Immature natural killer cell (primary cell): ENCODE measurements around the gene TUBGCP2. TPM values are rescaled to one million over a fixed set of nuclear protein-coding genes. Genes with fewer than 3 reads are reported as not detected.

Experiments used
- DNase-seq, 3 donors: peaks; one replicate each; pipeline ENCODE4 v3.0.0; 2022; ENCODE audit warnings: mixed read lengths in 1 of 3
- H3K27ac Mint-ChIP-seq, 6 donors: one replicate each; pipeline ENCODE4 v1.8.0; 2020; ENCODE audit warnings: mixed read lengths in 6 of 6, mild to moderate bottlenecking in 5 of 6, inconsistent platforms in 4 of 6, moderate library complexity in 3 of 6
- H3K27me3 Mint-ChIP-seq, 3 donors: one replicate each; pipeline ENCODE4 v1.8.0; 2020 to 2021; ENCODE audit warnings: low read depth in 3 of 3, mild to moderate bottlenecking in 3 of 3, mixed read lengths in 3 of 3, moderate library complexity in 3 of 3, inconsistent platforms in 1 of 3
- H3K36me3 Mint-ChIP-seq, 3 donors: one replicate each; pipeline ENCODE4 v1.8.0; 2020; ENCODE audit warnings: mixed read lengths in 3 of 3, inconsistent platforms in 2 of 3, mild to moderate bottlenecking in 2 of 3
- H3K4me1 Mint-ChIP-seq, 2 donors: one replicate each; pipeline ENCODE4 v1.8.0; 2020; ENCODE audit warnings: inconsistent platforms in 2 of 2, mild to moderate bottlenecking in 2 of 2, mixed read lengths in 2 of 2, moderate library complexity in 1 of 2
- H3K4me3 Mint-ChIP-seq, 5 donors: one replicate each; pipeline ENCODE4 v1.8.0; 2020; ENCODE audit warnings: mild to moderate bottlenecking in 5 of 5, mixed read lengths in 5 of 5, inconsistent platforms in 3 of 5, moderate library complexity in 3 of 5
- H3K9me3 Mint-ChIP-seq, 6 donors: one replicate each; pipeline ENCODE4 v1.8.0; 2020; ENCODE audit warnings: mild to moderate bottlenecking in 6 of 6, mixed read lengths in 6 of 6, inconsistent platforms in 4 of 6, moderate library complexity in 3 of 6
- polyA plus RNA-seq, 3 donors: library from polyadenylated mRNA; unstranded; fragments of 300-500 nt; fragmentation: Illumina TruSeq; gene quantifications; one replicate each; pipeline ENCODE4 v1.2.3, GENCODE V29; 2021

TUBGCP2 gene
- polyA plus RNA-seq, 3 donors from 2014 or later, result 11.0 to 44.3 (median 27.5) TPM

DNA sequence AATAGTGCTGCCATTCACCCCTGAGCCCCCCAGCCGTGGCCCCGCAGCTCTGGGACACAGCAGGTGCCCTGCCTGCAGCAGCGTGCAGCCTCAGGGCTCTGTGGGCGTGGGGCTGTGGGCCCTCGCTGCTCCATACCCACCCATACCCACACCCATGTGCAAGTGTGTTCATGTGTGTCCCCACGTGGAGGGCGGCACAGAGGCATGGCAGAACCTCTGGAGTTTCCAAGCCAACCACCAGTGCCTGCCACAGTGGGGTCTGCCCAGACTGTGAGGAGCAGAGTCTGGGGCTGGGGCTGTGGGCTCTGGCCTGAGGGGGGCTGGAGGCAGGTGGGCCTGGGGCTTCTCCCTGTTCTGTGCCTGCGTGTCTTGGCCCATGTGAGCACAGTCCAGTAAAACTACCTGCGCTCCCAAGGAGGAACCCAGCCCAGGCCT is 40.9 kb upstream of the TUBGCP2 start:
- Mint-ChIP-seq H3K27ac (no peak overlapping the region), H3K36me3 (no peaks in the 10 kb centered on the region), H3K9me3 (no peaks in the 10 kb centered on the region), H3K4me1 (no peaks in the 10 kb centered on the region), H3K4me3 (no peak overlapping the region), H3K27me3 (peaks cover 2 to 8% (median 5%) of the 10 kb centered on the region in 3 donors)
- DNase-seq, result no peak

DNA sequence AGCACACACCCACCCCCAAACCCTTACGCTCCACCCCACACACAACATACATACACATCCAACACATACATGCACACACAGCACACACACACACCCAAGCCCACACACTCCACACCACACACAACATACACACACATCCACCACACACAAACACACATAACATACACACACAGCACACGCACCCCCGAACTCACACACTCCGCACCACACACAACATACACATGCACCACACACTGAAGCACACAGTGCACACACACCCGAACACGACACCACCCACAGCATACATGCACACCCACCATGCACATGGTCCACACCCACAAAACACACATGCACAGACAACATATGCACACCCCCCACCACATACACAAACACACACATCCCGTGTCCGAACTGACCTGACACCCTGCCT is 40.5 kb upstream of the TUBGCP2 start:
- H3K4me3 Mint-ChIP-seq, result no peak overlapping the region
- no peaks in the 10 kb centered on the region for H3K9me3 Mint-ChIP-seq
- peaks cover 2 to 9% (median 8%) of the 10 kb centered on the region in 3 donors for H3K27me3 Mint-ChIP-seq
- H3K4me1 Mint-ChIP-seq, result no peaks in the 10 kb centered on the region
- no peaks in the 10 kb centered on the region for H3K36me3 Mint-ChIP-seq
- no peak overlapping the region for H3K27ac Mint-ChIP-seq
- DNase-seq, result no peak

DNA sequence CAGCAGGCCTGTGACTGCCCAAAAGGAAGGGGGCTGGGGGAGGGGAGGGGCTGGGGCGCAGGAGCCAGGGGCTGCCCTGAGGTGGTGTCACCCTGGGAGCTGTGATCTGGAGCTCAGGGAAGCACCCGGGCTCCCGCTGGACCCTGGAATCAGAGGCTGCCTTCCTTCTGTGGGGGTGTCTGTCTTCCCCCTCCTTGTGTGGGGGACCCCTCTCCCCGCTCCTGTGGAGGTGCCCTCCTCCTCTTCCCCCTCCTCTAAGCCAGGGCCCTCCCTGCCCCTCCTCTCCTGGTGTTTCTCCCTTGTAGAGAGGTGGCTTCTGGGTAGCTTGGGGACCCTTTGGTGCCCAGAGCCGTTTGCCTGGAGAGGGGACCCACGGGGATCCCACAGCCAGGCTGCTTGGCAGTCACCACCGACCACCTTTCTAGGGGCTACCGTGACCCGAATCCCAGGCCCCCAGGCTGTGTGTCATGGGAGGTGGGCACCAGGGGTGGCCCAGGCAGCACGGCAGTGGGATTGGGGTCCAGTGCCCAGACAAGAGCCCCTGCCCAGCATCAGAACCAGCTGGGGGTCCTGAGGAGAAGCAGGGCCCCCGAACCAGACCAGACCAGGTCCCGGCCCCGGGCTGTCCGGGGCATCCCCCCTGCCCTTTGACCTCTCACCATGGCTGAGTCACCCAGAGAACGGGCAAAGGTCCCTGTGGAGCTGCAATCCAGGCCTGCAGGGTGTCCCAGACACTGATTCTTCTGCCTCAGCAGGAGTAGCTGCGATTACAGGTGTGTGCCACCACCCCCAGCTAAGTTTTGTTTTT is 39.2 kb upstream of the TUBGCP2 start:
- Mint-ChIP-seq H3K27me3 (peaks cover 4 to 13% (median 8%) of the 10 kb centered on the region in 3 donors), H3K27ac (no peak overlapping the region), H3K4me1 (no peaks in the 10 kb centered on the region), H3K36me3 (no peaks in the 10 kb centered on the region), H3K9me3 (no peaks in the 10 kb centered on the region), H3K4me3 (no peak overlapping the region)
- no peak for DNase-seq

DNA sequence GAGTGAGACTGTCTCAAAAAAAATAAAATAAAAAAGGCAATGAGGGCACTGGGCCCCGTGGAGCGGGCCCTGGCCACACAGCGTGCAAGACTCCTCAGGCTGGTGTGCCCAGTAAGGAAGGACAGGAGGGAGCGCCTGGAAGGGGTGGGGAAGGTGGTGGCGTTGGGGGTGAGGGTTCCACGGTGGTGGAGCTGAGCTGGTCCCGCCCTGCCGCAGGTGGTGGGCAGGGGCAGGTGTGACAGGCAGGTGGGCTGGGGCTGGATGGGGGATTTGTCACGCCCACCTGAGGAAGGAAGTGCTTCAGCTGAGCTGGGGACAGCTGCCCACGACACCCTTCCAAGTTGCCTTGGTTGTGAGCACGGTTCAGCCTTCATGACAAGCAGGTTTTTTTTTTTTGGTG is 37.7 kb upstream of the TUBGCP2 start:
- no peak overlapping the region for H3K27ac Mint-ChIP-seq
- H3K27me3 Mint-ChIP-seq, result peaks cover 6 to 23% (median 9%) of the 10 kb centered on the region in 3 donors
- H3K4me3 Mint-ChIP-seq, result no peak overlapping the region
- H3K36me3 Mint-ChIP-seq, result no peaks in the 10 kb centered on the region
- no peaks in the 10 kb centered on the region for H3K9me3 Mint-ChIP-seq
- no peaks in the 10 kb centered on the region for H3K4me1 Mint-ChIP-seq
- DNase-seq, result no peak

DNA sequence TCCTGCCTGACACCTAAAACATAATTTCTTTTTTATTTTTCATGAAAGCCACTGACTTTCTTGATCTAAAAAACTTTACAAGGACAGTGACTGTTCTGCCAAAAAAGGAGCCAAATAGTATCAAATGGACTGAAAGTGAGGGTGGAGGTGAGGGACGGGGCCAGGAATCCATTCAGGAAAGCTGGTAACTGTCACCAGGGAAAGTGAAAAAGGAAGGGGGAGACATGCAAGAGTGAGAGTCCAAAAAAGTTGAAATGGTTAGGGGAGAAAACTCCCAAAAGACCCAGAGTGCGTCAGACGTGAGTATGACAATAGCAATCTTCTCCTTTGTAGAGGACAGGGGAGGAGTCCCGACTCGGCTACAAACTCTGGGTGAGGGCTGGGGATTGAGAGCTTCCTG is 35.6 kb upstream of the TUBGCP2 start:
- Mint-ChIP-seq H3K27me3 (peaks cover 8 to 21% (median 9%) of the 10 kb centered on the region in 3 donors), H3K27ac (no peak overlapping the region), H3K9me3 (no peaks in the 10 kb centered on the region), H3K4me1 (no peaks in the 10 kb centered on the region), H3K36me3 (no peaks in the 10 kb centered on the region), H3K4me3 (no peak overlapping the region)
- DNase-seq, result no peak

DNA sequence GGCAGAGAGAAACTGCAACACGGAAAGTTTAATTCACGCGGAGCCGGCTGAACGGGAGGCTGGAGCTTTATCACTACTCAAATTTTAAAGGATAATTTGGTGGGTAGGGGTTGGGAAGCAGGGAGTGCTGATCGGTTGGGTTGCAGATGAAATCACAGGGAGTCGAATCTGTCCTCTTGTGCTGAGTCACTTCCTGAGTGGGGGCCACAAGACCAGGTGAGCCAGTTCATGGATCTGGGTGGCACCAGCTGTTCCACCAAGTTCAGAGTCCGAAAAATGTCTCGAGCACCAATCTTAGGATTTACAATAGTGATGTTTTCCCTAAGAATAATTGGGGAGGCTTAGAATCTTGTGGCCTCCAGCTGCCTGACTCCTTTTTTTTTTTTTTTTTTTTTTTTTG is 34.9 kb upstream of the TUBGCP2 start:
- Mint-ChIP-seq H3K9me3 (no peaks in the 10 kb centered on the region), H3K27me3 (peaks cover 7 to 21% (median 9%) of the 10 kb centered on the region in 3 donors), H3K36me3 (no peaks in the 10 kb centered on the region), H3K4me1 (no peaks in the 10 kb centered on the region), H3K27ac (no peak overlapping the region), H3K4me3 (no peak overlapping the region)
- no peak for DNase-seq

GRCh38 chr10:133342942-133343341 is 34.3 kb upstream of the TUBGCP2 start:
- H3K27me3 Mint-ChIP-seq, result peaks cover 7 to 21% (median 9%) of the 10 kb centered on the region in 3 donors
- H3K4me1 Mint-ChIP-seq, result no peaks in the 10 kb centered on the region
- no peak overlapping the region for H3K27ac Mint-ChIP-seq
- no peaks in the 10 kb centered on the region for H3K36me3 Mint-ChIP-seq
- no peak overlapping the region for H3K4me3 Mint-ChIP-seq
- no peaks in the 10 kb centered on the region for H3K9me3 Mint-ChIP-seq
- DNase-seq, result no peak

DNA sequence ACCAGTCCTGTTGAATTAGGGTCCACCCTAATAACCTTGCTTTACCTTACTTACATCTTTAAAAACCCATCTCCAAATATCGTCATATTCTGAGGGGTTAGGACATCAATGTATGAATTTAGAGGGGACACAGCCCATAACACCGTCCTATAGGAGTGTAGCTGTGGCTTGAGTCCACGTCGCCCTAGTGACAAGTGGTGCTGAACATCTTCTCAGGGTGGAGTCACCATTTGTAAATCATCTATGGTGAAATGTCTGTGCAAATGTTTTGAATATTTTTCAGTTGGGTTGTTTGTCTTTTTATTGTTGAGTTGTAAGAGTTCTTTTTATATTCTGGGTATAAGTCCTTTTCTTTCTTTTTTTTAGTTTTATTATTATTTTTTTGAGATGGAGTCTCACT is 33.3 kb upstream of the TUBGCP2 start:
- H3K27me3 Mint-ChIP-seq, result peaks cover 7 to 21% (median 9%) of the 10 kb centered on the region in 3 donors
- H3K4me1 Mint-ChIP-seq, result no peaks in the 10 kb centered on the region
- DNase-seq, result no peak
- H3K9me3 Mint-ChIP-seq, result no peaks in the 10 kb centered on the region
- H3K27ac Mint-ChIP-seq, result no peak overlapping the region
- H3K4me3 Mint-ChIP-seq, result no peak overlapping the region
- H3K36me3 Mint-ChIP-seq, result no peaks in the 10 kb centered on the region

DNA sequence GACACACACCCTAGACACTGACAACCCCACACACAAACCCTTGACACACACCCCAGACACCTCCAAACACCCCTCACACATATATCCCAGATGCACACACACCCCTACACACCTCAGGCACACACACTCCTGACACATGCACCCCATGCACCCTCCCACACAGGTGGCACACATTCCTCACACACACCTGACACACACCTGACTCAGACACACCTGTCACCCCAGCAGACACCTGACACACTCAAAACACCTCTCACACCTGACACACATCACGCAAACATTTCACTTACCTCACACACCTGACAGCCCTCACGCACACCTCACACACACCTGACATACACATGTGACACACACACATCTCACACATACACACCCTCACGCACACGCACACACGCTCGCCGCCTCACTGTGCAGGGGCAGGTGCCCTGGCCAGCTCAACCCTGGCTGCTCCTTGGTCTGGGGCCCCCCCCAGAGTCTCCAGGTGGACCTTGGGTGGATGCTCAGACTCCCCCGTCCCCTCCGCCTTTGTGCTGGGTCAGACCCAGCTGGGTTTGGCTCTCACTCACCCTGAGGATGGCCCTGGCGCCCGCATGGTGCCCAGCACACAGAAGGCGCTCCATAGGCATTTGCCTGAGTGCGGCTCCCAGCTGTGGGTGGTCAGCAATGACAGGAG is 31.2 kb upstream of the TUBGCP2 start:
- no peak overlapping the region for H3K4me3 Mint-ChIP-seq
- peaks cover 7 to 15% (median 11%) of the 10 kb centered on the region in 3 donors for H3K27me3 Mint-ChIP-seq
- no peaks in the 10 kb centered on the region for H3K9me3 Mint-ChIP-seq
- H3K27ac Mint-ChIP-seq, result no peak overlapping the region
- H3K4me1 Mint-ChIP-seq, result peaks cover 0 to 2% of the 10 kb centered on the region in 2 donors
- no peak for DNase-seq
- no peaks in the 10 kb centered on the region for H3K36me3 Mint-ChIP-seq

DNA sequence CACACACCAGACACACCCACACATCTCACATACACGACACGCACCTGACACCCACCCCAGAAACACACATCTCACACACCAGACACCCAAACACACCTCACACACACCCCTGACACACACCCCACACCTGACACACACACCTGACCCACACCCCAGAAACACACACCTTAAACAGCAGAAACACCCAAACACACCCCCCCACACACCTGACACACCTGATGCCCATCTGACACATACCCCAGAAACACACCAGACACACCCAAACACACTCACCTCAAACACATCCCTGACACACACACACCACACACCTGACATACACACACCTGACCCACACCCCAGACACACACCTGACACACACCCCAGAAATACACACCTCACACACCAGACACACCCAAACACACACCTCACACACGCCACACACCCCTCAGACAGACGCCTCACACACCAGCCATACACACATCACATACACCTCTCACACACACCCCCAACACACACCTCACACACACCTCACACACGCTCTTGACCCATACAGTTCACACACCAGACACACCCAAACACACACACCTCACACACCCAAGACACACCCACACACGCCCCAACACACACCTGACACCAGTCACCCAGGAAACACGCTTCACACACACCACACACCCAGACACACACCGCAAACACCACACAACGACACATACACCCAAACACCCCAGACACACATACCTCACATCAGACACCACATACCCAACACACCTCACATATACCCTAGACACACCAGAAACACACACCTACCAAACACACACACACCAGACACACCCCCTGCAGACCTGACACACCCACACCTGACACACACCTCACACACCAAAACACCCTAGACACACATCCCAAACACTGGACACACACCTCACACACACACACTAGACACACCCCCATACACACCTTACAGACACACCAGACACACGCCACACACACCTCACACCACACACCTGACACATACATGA is 29.7 kb upstream of the TUBGCP2 start:
- Mint-ChIP-seq H3K27me3 (peaks cover 8 to 13% (median 10%) of the 10 kb centered on the region in 3 donors), H3K4me3 (no peak overlapping the region), H3K27ac (no peak overlapping the region), H3K9me3 (no peaks in the 10 kb centered on the region), H3K4me1 (peaks cover 0 to 2% of the 10 kb centered on the region in 2 donors), H3K36me3 (no peaks in the 10 kb centered on the region)
- no peak for DNase-seq

GRCh38 chr10:133337370-133337725 is 28.7 kb upstream of the TUBGCP2 start:
- peaks cover 9 to 12% (median 12%) of the 10 kb centered on the region in 3 donors for H3K27me3 Mint-ChIP-seq
- H3K9me3 Mint-ChIP-seq, result no peaks in the 10 kb centered on the region
- H3K4me3 Mint-ChIP-seq, result no peak overlapping the region
- H3K27ac Mint-ChIP-seq, result no peak overlapping the region
- H3K36me3 Mint-ChIP-seq, result no peaks in the 10 kb centered on the region
- H3K4me1 Mint-ChIP-seq, result peaks cover 0 to 2% of the 10 kb centered on the region in 2 donors
- DNase-seq, result no peak

DNA sequence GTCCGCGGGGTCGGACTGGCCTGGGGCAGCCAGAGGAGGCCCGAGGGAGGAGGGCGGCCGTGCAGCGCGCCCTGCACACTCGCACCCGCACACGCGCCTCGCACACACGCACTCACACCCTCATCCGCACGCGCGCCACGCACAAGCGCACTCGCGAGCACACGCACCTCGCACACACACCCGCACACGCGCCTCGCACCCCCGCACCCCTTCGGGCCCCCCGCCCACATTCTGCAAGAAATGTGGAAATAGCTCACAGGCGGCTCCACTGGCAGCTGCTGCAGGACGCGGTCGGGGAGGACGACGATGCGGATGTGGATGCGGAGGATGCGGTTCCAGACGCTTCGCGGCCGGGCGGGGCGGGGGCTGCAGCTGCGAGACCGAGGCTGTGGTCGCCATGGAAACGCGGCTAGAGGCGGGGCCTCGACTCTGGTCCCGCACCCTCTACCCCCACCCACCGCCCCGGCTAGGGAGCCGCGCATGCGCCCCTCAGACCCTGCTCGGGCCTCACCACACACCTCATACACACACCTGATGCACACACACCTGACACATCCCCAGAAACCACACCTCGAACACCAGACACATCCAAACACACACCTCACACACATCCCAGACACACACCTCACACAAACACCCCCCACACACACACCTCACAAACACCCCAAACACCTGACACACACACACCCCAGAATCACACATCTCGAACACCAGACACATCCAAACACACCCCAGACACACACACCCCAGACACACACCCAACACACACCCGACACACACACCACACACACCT is 28.1 kb upstream of the TUBGCP2 start, which contains the start of gene CALY:
CALY (minus strand) TSS at position 320 of the 793 bp plus-strand sequence. CDS start 7,907 bp downstream, outside the sequence.
- peaks cover 0 to 2% of the 10 kb centered on the region in 2 donors for H3K4me1 Mint-ChIP-seq
- peak within 1 kb of the TSS in 5 of 6 donors; percentile 62 to 91 (median 78) for H3K27ac Mint-ChIP-seq
- DNase-seq, result peak; percentile 88 to 89 (median 88)

GRCh38 chr10:133336118-133336576 is 27.5 kb upstream of the TUBGCP2 start:
- H3K27me3 Mint-ChIP-seq, result peaks cover 0 to 15% (median 10%) of the 10 kb centered on the region in 3 donors
- H3K4me1 Mint-ChIP-seq, result peaks cover 0 to 2% of the 10 kb centered on the region in 2 donors
- no peak overlapping the region for H3K27ac Mint-ChIP-seq
- DNase-seq, result no peak
- H3K36me3 Mint-ChIP-seq, result no peaks in the 10 kb centered on the region
- H3K9me3 Mint-ChIP-seq, result no peaks in the 10 kb centered on the region
- H3K4me3 Mint-ChIP-seq, result no peak overlapping the region

More for the DNA sequence above, 28.1 kb upstream of the TUBGCP2 start, which contains the start of gene CALY:
- no peaks in the 10 kb centered on the region for H3K9me3 Mint-ChIP-seq
- H3K27me3 Mint-ChIP-seq, result peaks cover 3 to 18% (median 10%) of the 10 kb centered on the region in 3 donors
- no peaks in the 10 kb centered on the region for H3K36me3 Mint-ChIP-seq
- peak within 1 kb of the TSS; percentile 61 to 73 (median 69) for H3K4me3 Mint-ChIP-seq
